ENCODE results near the gene PLEKHG7. TPM values are rescaled to one million over a fixed set of nuclear protein-coding genes. Genes with fewer than 3 reads are reported as not detected.
A peak's percentile ranks its signal among the peaks of the same experiment; 100 is the strongest.

Gene PLEKHG7
- total RNA-seq, 2 experiments from 2014 or later: not detected

DNA sequence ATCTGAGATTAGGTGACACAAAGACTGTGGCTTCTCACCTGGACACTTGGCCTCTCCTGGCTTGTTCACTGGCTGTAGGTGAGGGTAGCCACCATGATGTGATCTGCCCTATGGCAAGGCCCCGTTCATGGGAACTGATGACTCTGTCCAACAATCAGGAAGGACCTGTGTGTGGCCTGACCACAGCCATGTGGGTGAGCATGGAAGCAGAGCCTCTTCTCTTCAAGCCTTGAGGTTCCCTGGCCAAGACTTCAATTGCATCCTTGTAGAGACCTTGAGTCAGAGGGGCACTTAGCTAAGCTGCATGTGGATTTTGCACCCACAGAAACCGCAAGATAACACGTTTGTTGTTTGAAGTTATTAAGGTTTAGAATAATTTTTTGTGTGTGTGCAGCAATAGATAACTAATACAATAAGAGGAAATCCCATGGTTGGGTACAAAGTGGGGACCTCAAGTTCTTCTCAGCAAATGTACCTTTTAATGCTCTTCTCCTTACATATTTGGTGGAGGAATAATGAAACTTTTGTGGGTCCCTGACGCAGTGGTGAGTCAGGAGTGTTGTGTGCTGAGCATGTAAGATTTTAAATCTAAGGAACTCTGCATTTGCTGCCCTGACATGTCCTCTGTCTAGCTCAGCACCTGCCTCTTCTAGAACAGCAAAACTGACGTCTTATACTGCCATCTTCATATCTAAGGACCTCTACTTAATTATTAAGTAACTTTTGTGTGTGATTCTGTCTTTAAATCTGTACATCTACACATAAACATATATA is 27.5 kb upstream of the PLEKHG7 start:
- Mint-ChIP-seq H3K27ac (no peak overlapping the region), H3K36me3 (no peaks in the 10 kb centered on the region), H3K4me3 (no peak overlapping the region), H3K4me1 (ENCODE audit: low read depth) (no peaks in the 10 kb centered on the region), H3K27me3 (peaks cover 1% of the 10 kb centered on the region), H3K9me3 (no peaks in the 10 kb centered on the region)
- ChIA-PET CTCF (interaction anchor here (0.6 kb wide), 2 partner anchors 13 to 137 kb away, joined by 4 to 5 read pairs; no protein-coding TSS in a partner anchor), POLR2A (no interaction called here)
- DNase-seq: peak; percentile 27
- intact Hi-C loops (cut with micrococcal nuclease): no loop called here

DNA sequence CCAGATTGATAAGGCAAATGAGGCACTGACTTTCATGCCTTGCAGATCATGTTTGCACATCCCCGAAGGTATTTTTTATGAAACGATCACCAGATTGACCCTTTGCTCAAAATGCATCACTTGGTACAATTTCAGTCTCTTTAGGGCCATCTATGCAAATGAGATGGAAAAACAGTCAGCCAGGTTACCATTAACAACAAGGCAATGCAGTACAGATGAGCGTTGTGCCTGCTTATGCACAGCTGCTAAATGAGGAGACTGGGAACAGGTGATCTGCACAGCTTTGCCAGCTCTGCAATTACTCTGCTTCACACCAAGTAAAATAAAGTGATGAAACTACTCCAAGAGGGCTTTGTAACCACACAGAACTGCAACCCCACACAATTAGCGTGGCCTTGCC is 26.1 kb upstream of the PLEKHG7 start:
- no peaks in the 10 kb centered on the region for H3K9me3 Mint-ChIP-seq
- no peak overlapping the region for H3K4me3 Mint-ChIP-seq
- ChIA-PET CTCF (interaction anchor here (0.5 kb wide), 1 partner anchor 229 kb away, joined by 3 read pairs; no protein-coding TSS in a partner anchor), POLR2A (no interaction called here)
- intact Hi-C loops (cut with micrococcal nuclease): no loop called here
- peaks cover 1% of the 10 kb centered on the region for H3K27me3 Mint-ChIP-seq
- H3K36me3 Mint-ChIP-seq: no peaks in the 10 kb centered on the region
- no peak for DNase-seq
- no peaks in the 10 kb centered on the region for H3K4me1 Mint-ChIP-seq (ENCODE audit: low read depth)
- no peak overlapping the region for H3K27ac Mint-ChIP-seq

DNA sequence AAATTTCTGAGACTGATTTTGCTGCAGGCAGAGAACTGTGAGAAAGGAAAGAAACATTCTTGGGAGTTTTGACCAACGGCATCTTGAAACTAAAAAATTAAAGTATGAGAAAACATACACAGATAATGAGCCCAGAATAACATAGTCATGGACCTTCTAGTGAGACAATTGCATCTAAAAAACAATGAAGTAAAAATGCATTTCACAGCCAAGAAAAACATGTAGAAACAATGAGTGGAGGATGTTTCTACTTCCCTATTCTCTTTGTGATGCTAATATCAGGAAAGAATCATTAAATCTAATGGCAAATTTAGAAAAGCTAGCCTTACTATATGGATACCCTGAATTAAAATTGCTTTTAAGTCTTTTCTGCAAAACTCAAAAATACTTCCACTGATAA is 12.2 kb upstream of the PLEKHG7 start:
- H3K36me3 Mint-ChIP-seq: no peaks in the 10 kb centered on the region
- no peaks in the 10 kb centered on the region for H3K9me3 Mint-ChIP-seq
- H3K27ac Mint-ChIP-seq: no peak overlapping the region
- CTCF ChIA-PET: no interaction called here
- intact Hi-C loops (cut with micrococcal nuclease): no loop called here
- POLR2A ChIA-PET: no interaction called here
- no peak for DNase-seq
- H3K4me1 Mint-ChIP-seq (ENCODE audit: low read depth): no peaks in the 10 kb centered on the region
- H3K4me3 Mint-ChIP-seq: no peak overlapping the region
- H3K27me3 Mint-ChIP-seq: peaks cover 3% of the 10 kb centered on the region

DNA sequence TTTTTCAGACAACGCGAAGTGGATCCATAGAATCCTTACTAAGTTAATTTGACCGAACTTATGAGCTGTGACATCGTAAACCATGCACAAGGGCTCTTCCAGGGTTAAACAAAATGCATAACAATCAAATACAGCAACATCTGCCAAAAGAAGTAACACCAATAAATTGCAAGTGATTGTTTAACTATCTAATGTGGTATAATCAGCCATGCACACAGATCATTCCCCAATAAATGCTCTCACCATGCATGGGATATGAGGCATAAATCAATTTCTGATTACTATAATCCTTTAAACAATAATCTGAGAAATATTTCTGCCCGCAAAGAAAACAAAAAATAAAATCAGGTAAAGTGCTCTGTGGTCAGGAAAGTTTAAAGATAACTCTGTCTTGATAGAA is 7.7 kb upstream of the PLEKHG7 start:
- intact Hi-C loops (cut with micrococcal nuclease): no loop called here
- CTCF ChIA-PET: no interaction called here
- Mint-ChIP-seq H3K27me3 (peaks cover 3% of the 10 kb centered on the region), H3K27ac (no peak overlapping the region), H3K4me1 (ENCODE audit: low read depth) (no peaks in the 10 kb centered on the region), H3K4me3 (no peak overlapping the region), H3K9me3 (peaks cover 13% of the 10 kb centered on the region), H3K36me3 (peaks cover 6% of the 10 kb centered on the region)
- DNase-seq: no peak
- POLR2A ChIA-PET: no interaction called here

DNA sequence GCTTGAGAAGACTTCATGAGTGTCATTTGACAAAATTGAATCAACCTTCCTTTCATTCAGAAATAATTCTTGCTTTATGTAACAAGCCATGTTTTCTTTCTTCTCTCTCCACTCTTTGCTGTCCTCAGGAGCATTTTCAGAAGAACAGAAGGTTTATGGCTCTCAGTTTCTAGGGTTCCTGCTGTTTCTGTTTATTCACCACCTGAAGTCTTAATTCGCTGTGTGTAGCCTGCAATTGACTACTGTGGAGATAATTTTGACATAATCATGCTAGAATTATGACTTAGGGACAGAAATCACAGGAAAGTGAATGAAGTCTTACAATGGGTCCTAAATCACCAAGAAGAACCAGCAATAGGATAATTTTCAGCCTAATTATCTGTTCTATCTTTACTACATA is 7.2 kb upstream of the PLEKHG7 start:
- intact Hi-C loops (cut with micrococcal nuclease): no loop called here
- DNase-seq: no peak
- POLR2A ChIA-PET: no interaction called here
- H3K27ac Mint-ChIP-seq: no peak overlapping the region
- no peaks in the 10 kb centered on the region for H3K4me1 Mint-ChIP-seq (ENCODE audit: low read depth)
- peaks cover 6% of the 10 kb centered on the region for H3K36me3 Mint-ChIP-seq
- H3K27me3 Mint-ChIP-seq: peaks cover 3% of the 10 kb centered on the region
- H3K9me3 Mint-ChIP-seq: peaks cover 13% of the 10 kb centered on the region
- H3K4me3 Mint-ChIP-seq: no peak overlapping the region
- CTCF ChIA-PET: no interaction called here

DNA sequence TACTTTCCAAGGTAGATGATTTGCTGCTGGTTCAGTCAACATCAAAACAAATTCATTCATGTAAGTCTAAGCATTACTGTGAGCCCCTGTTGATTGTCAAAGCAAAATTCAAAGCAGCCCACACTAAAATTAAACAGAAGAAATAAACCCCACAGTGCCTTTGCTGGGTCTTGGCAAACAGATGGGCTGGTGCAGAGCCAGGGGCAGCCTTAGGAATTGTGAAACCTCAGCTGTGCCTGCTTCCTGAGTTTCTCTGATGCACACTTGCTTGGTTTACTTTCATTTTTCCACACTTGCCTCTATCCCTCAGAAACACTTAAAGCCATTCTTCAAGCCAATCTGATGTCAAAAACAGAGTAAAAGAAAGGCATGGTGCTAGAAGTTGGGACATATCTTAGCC is 6.6 kb upstream of the PLEKHG7 start:
- H3K36me3 Mint-ChIP-seq: peaks cover 6% of the 10 kb centered on the region
- H3K27ac Mint-ChIP-seq: no peak overlapping the region
- ChIA-PET POLR2A (no interaction called here), CTCF (no interaction called here)
- no peaks in the 10 kb centered on the region for H3K4me1 Mint-ChIP-seq (ENCODE audit: low read depth)
- intact Hi-C loops (cut with micrococcal nuclease): no loop called here
- H3K4me3 Mint-ChIP-seq: no peak overlapping the region
- no peak for DNase-seq
- peaks cover 13% of the 10 kb centered on the region for H3K9me3 Mint-ChIP-seq
- peaks cover 3% of the 10 kb centered on the region for H3K27me3 Mint-ChIP-seq

DNA sequence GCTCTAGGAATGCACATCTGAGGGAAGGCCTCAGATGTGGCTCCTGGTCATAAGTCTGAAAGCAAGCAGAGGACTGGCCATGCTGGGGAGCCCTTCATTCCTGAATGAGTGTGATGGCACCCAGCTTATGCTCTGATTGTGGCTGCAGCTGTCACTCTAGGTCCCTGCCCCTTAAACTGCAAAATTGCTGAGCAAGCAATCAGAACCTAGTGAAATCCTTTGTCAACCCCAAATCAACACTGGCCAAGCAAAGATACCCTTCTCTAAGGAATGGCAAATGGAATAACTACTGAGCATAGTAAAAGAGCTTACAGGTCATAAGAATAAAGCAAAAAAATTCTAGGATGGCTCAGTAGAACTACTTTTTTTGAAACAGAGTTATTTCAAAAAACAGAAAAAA is 4.3 kb upstream of the PLEKHG7 start:
- Mint-ChIP-seq H3K4me3 (no peak overlapping the region), H3K9me3 (peaks cover 13% of the 10 kb centered on the region), H3K27ac (no peak overlapping the region), H3K27me3 (peaks cover 3% of the 10 kb centered on the region), H3K4me1 (ENCODE audit: low read depth) (peaks cover 12% of the 10 kb centered on the region), H3K36me3 (peaks cover 6% of the 10 kb centered on the region)
- no peak for DNase-seq
- intact Hi-C loops (cut with micrococcal nuclease): no loop called here
- ChIA-PET CTCF (no interaction called here), POLR2A (no interaction called here)

DNA sequence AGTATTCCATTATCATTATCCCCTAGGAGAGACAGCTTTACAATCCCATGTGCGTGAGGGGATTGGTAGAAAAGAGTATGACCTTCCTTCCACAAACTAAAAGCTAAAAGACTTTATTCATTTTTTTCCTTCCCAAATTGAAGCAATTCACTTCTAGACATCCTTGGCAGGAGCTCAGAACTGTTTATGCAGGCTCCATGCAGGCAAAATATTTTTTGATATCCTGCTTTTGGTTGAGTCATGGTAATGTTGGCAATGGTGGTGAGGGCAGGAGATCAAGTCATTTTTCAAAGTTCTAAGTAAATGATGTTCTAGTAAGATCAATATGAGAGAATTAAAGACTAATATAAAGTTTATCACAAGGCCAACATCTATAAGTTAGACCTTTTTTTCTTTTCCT is 1.3 kb upstream of the PLEKHG7 start:
- Mint-ChIP-seq H3K36me3 (peaks cover 6% of the 10 kb centered on the region), H3K4me1 (ENCODE audit: low read depth) (peaks cover 13% of the 10 kb centered on the region), H3K4me3 (no peak overlapping the region), H3K9me3 (peaks cover 13% of the 10 kb centered on the region), H3K27me3 (peaks cover 3% of the 10 kb centered on the region), H3K27ac (no peak overlapping the region)
- POLR2A ChIA-PET: no interaction called here
- CTCF ChIA-PET: no interaction called here
- intact Hi-C loops (cut with micrococcal nuclease): no loop called here
- DNase-seq: no peak

DNA sequence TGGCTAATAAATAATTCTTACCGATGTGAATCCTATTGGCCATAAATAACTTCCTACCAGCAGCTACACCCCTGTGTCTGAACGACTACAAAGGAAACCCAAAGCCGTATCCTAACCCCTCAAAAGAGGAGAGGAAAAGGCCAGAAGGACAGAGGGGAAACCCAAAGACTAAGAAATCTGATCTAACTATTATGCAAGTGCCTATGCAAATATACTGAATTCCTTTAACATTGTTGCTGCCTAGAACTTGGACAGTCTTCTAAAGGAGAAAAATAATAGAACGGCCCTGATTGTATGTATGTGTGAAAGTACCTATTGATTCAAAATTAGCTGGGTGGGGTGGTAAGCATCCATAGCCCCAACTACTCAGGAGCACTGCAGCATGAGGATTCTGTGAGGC is 997 bp downstream of the PLEKHG7 start:
- ChIA-PET POLR2A (no interaction called here), CTCF (no interaction called here)
- H3K27me3 Mint-ChIP-seq: no peaks in the 10 kb centered on the region
- H3K4me1 Mint-ChIP-seq (ENCODE audit: low read depth): peaks cover 13% of the 10 kb centered on the region
- no peaks in the 10 kb centered on the region for H3K9me3 Mint-ChIP-seq
- intact Hi-C loops (cut with micrococcal nuclease): no loop called here
- no peak for DNase-seq
- no peaks in the 10 kb centered on the region for H3K36me3 Mint-ChIP-seq
- H3K4me3 Mint-ChIP-seq: no peak overlapping the region
- H3K27ac Mint-ChIP-seq: no peak overlapping the region

DNA sequence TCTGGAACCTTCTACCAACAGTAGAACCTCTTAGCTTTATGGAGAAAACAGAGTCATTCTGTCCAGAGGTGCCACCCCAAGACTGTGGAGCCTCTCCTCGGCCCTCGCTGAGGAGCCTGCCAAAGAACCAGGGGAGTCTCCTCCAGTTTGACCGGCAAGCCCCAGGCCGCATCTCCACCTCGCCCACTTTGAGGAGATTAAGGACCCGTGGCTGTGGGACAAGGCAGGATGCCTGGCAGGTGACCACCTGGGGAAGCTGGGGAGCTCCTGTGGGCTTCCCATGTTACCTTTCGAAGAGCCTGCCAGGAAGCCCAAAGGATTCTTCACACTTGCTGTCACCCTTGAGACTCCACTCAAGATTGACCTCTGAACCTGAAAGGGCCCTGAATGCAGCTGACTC is 3.8 kb downstream of the PLEKHG7 start:
- DNase-seq: no peak
- no peaks in the 10 kb centered on the region for H3K9me3 Mint-ChIP-seq
- H3K4me1 Mint-ChIP-seq (ENCODE audit: low read depth): peaks cover 13% of the 10 kb centered on the region
- POLR2A ChIA-PET: no interaction called here
- H3K27me3 Mint-ChIP-seq: no peaks in the 10 kb centered on the region
- no peak overlapping the region for H3K4me3 Mint-ChIP-seq
- H3K27ac Mint-ChIP-seq: no peak overlapping the region
- CTCF ChIA-PET: no interaction called here
- H3K36me3 Mint-ChIP-seq: no peaks in the 10 kb centered on the region
- intact Hi-C loops (cut with micrococcal nuclease): no loop called here

DNA sequence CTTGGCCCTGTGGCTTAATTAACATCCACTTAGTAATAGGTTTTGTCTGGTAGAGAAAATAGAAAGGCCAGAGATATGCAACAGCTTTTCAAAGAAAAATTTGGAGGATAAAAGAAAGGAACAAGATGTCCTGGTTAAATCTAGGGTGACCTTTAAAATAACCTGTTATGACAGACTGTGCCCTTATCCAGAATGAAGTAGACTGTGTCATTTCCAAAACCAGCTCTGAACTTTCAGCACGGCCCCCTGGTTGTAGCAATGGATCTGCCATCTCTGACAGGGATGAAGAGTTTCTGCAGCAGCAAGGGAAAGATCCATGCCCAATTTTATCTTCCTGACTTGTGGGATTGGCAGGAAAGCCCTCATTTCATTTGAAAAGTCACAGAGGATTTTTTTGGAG is 5.1 kb downstream of the PLEKHG7 start:
- Mint-ChIP-seq H3K4me3 (no peak overlapping the region), H3K27ac (no peak overlapping the region), H3K4me1 (ENCODE audit: low read depth) (peaks cover 7% of the 10 kb centered on the region), H3K9me3 (no peaks in the 10 kb centered on the region), H3K36me3 (no peaks in the 10 kb centered on the region), H3K27me3 (no peaks in the 10 kb centered on the region)
- ChIA-PET CTCF (no interaction called here), POLR2A (no interaction called here)
- intact Hi-C loops (cut with micrococcal nuclease): no loop called here
- DNase-seq: no peak

DNA sequence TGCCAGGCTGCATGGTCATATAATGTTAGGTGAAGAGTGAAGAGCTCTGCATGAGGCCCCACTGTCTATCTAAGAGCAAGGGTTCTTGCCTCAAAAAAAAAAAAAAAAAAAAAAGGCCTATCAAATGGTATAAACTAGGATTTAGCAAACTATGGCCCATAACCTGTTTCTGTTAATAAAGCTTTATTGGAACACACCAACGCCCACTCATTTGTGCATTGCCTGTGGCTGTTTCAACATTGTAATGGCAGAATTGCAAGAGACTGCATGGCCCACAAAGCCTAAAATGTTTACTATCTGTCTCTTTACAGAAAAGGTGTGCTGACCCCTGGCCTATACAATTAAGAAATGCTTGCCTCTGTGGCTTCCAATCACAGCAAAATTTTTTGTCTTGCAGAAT is 12.8 kb downstream of the PLEKHG7 start:
- intact Hi-C loops (cut with micrococcal nuclease): no loop called here
- Mint-ChIP-seq H3K9me3 (no peaks in the 10 kb centered on the region), H3K27me3 (peaks cover 1% of the 10 kb centered on the region), H3K36me3 (no peaks in the 10 kb centered on the region), H3K4me1 (ENCODE audit: low read depth) (no peaks in the 10 kb centered on the region), H3K4me3 (no peak overlapping the region), H3K27ac (no peak overlapping the region)
- POLR2A ChIA-PET: no interaction called here
- no peak for DNase-seq
- CTCF ChIA-PET: interaction anchor here (0.8 kb wide), 1 partner anchor 67 kb away, joined by 3 read pairs; no protein-coding TSS in a partner anchor

DNA sequence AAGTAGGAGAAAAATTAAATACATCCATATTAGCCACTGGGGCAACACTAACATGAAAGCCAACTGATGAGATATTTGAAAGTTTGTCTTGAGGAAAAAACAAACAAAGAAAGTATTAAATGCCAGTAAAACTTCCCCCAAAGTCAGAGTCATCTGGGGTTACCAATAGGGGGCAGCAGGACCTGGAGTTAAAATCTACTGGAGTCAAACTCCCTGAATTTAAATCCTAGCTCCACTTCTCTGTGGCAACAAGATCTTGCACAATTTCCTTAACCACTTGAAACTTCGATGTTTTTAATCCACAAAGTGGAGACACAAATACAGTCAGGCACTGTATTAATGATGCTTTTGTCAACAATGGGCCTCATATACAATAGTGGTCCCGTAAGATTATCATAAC is 14.4 kb downstream of the PLEKHG7 start:
- CTCF ChIA-PET: interaction anchor here (0.6 to 1.0 kb wide), 2 partner anchors 10 to 116 kb away, joined by 3 read pairs; no protein-coding TSS in a partner anchor
- DNase-seq: no peak

More for the DNA sequence above, 14.4 kb downstream of the PLEKHG7 start:
- no peaks in the 10 kb centered on the region for H3K36me3 Mint-ChIP-seq
- no peaks in the 10 kb centered on the region for H3K4me1 Mint-ChIP-seq (ENCODE audit: low read depth)
- H3K9me3 Mint-ChIP-seq: no peaks in the 10 kb centered on the region
- no peak overlapping the region for H3K27ac Mint-ChIP-seq
- no peak overlapping the region for H3K4me3 Mint-ChIP-seq
- POLR2A ChIA-PET: no interaction called here
- peaks cover 4% of the 10 kb centered on the region for H3K27me3 Mint-ChIP-seq
- intact Hi-C loops (cut with micrococcal nuclease): no loop called here

Data from activated CD4-positive, alpha-beta memory T cell treated with anti-CD3 and anti-CD28 coated beads for 36 hours (primary cell).